ENCODE data around the gene DLGAP5.

- TF ChIP-seq MAX (IDR thresholded peaks at IDR 0.05) (no peak), ZNF282 (IDR thresholded peaks at IDR 0.05; ENCODE audit: partially characterized antibody) (no peak), EZH2 (conservative IDR thresholded peaks at IDR 0.05; ENCODE audit: low read depth, low read length) (no peak), TRIM22 (IDR thresholded peaks at IDR 0.05) (no peak), ZFX (CRISPR knock-in tag; IDR thresholded peaks at IDR 0.05; ENCODE audit: low read depth) (no peak)
These were observed 54.2 kb downstream of the DLGAP5 start for GRCh38 chr14:55136885-55137786.
